H1 (cell line): Measurements from ENCODE around the gene VPS26B. TPM values are rescaled to one million over a fixed set of nuclear protein-coding genes. Genes with fewer than 3 reads are reported as not detected.

ENCODE experiments used
- CTCF ChIA-PET: fragments of 300-600 bp; sonication (Branson Sonifier 250); formaldehyde crosslinking; loops from one replicate; lab custom pipeline; 2021; ENCODE audit not compliant: partially characterized antibody; lab: Charles Lee
- POLR2A ChIA-PET: fragments of 300-600 bp; sonication (Branson Sonifier 250); formaldehyde crosslinking; loops from one replicate; lab custom pipeline; 2021; ENCODE audit warnings: inconsistent platforms; ENCODE audit not compliant: partially characterized antibody; lab: Charles Lee
- DNase-seq, 2 experiments: peaks; one replicate each; pipeline versions ENCODE4 v3.0.0 to v3.0.0-alpha.2; 2010 to 2022; ENCODE audit warnings: low spot score in 2 of 2, low read depth in 1 of 2, mixed read lengths in 1 of 2
- FAIRE-seq: peaks from 2 replicates; lab custom pipeline; 2011; peaks lifted over from hg19 to GRCh38; lab: Jason Lieb, UNC
- H2AFZ ChIP-seq: 2 replicates; pipeline ENCODE4 v1.8.1; 2012; ENCODE audit warnings: low read length, inconsistent platforms
- H2AK5ac ChIP-seq: 2 replicates; pipeline ENCODE4 v1.6.1; 2013; ENCODE audit warnings: low read depth, low read length
- H2BK120ac ChIP-seq: replicated peaks from 2 replicates; pipeline ENCODE3; 2013; ENCODE audit warnings: low read depth, low read length, inconsistent platforms
- H2BK12ac ChIP-seq: 2 replicates; pipeline ENCODE4 v1.6.1; 2013; ENCODE audit warnings: low read depth, low read length
- H2BK15ac ChIP-seq: 2 replicates; pipeline ENCODE4 v1.6.1; 2013; ENCODE audit warnings: low read length
- H2BK20ac ChIP-seq: 2 replicates; pipeline ENCODE4 v1.6.1; 2013; ENCODE audit warnings: low read length
- H2BK5ac ChIP-seq: 2 replicates; pipeline ENCODE4 v1.6.1; 2013; ENCODE audit warnings: low read depth, low read length
- H3K14ac ChIP-seq: 2 replicates; pipeline ENCODE4 v1.6.1; 2013; ENCODE audit warnings: inconsistent platforms; ENCODE audit not compliant: insufficient read length
- H3K18ac ChIP-seq: 2 replicates; pipeline ENCODE4 v1.6.1; 2013; ENCODE audit warnings: low read length; ENCODE audit errors: extremely low read depth
- H3K23ac ChIP-seq: 2 replicates; pipeline ENCODE4 v1.6.1; 2013; ENCODE audit warnings: inconsistent platforms; ENCODE audit not compliant: insufficient read length
- H3K23me2 ChIP-seq: 2 replicates; pipeline ENCODE4 v1.6.1; 2013; ENCODE audit warnings: low read depth, low read length
- H3K27ac ChIP-seq: 2 replicates; pipeline ENCODE4 v1.6.1; 2011; ENCODE audit warnings: low read depth, low read length, inconsistent platforms
- H3K27me3 ChIP-seq, 4 experiments: replicated peaks in 1 of 4; 1 replicate in 1 of 4; 2 replicates in 3 of 4; pipeline versions ENCODE4 v1.6.1 to v1.8.1; 2011 to 2013; ENCODE audit warnings: low read length in 3 of 4, mild to moderate bottlenecking in 3 of 4, inconsistent platforms in 2 of 4, mixed read lengths in 2 of 4, moderate library complexity in 1 of 4; ENCODE audit not compliant: control insufficient read depth in 3 of 4, insufficient read depth in 3 of 4; ENCODE audit errors: extremely low read depth in 1 of 4
- H3K36me3 ChIP-seq, 4 experiments: 2 replicates each; pipeline versions ENCODE4 v1.6.1 to v1.8.1; 2011 to 2013; ENCODE audit warnings: mild to moderate bottlenecking in 4 of 4, low read length in 3 of 4, moderate library complexity in 2 of 4, control low read depth in 1 of 4, inconsistent platforms in 1 of 4; ENCODE audit not compliant: insufficient read depth in 4 of 4, control insufficient read depth in 2 of 4
- H3K4ac ChIP-seq: replicated peaks from 2 replicates; pipeline ENCODE3; 2013; ENCODE audit warnings: low read length, low read depth, mixed read lengths, inconsistent platforms; ENCODE audit not compliant: insufficient read length
- H3K4me1 ChIP-seq, 4 experiments: replicated peaks in 1 of 4; 1 replicate in 1 of 4; 2 replicates in 3 of 4; pipeline versions ENCODE4 v1.6.1 to v1.8.1; 2011 to 2013; ENCODE audit warnings: low read length in 3 of 4, inconsistent platforms in 2 of 4, mixed read lengths in 1 of 4; ENCODE audit not compliant: insufficient read depth in 4 of 4, control insufficient read depth in 3 of 4
- H3K4me2 ChIP-seq, 2 experiments: 2 replicates each; pipeline versions ENCODE4 v1.6.1 to v1.8.1; 2011 to 2013; ENCODE audit warnings: low read depth in 2 of 2, low read length in 2 of 2, control low read depth in 1 of 2, inconsistent platforms in 1 of 2, mild to moderate bottlenecking in 1 of 2; ENCODE audit not compliant: insufficient read depth in 1 of 2
- H3K4me3 ChIP-seq, 4 experiments: fragments of 200-600, 300-600 bp in 1 of 4; sonication (generic), shearing (Covaris generic), sonication (Bioruptor Twin) in 1 of 4; 2 replicates each; pipeline versions ENCODE4 v1.5.1 to v1.8.1; 2011 to 2016; ENCODE audit warnings: low read length in 4 of 4, low read depth in 3 of 4, control low read depth in 2 of 4, inconsistent platforms in 2 of 4, mild to moderate bottlenecking in 2 of 4, mixed read lengths in 1 of 4, moderate library complexity in 1 of 4; ENCODE audit not compliant: insufficient read depth in 2 of 4; ENCODE audit errors: extremely low read depth in 1 of 4
- H3K56ac ChIP-seq: replicated peaks from 2 replicates; pipeline ENCODE3; 2013; ENCODE audit warnings: low read depth, mild to moderate bottlenecking, mixed read lengths, low read length, inconsistent platforms; ENCODE audit not compliant: insufficient read length
- H3K79me1 ChIP-seq: 2 replicates; pipeline ENCODE4 v1.6.1; 2013; ENCODE audit warnings: low read depth, low read length, control low read depth
- H3K79me2 ChIP-seq, 2 experiments: 2 replicates each; pipeline versions ENCODE4 v1.6.1 to v1.8.1; 2012 to 2013; ENCODE audit warnings: low read length in 2 of 2, mild to moderate bottlenecking in 2 of 2, inconsistent platforms in 1 of 2; ENCODE audit not compliant: insufficient read depth in 2 of 2, control insufficient read depth in 1 of 2
- H3K9ac ChIP-seq, 4 experiments: replicated peaks in 1 of 4; 1 replicate in 1 of 4; 2 replicates in 3 of 4; pipeline versions ENCODE4 v1.6.1 to v1.8.1; 2011 to 2013; ENCODE audit warnings: low read depth in 3 of 4, low read length in 3 of 4, control low read depth in 2 of 4, mild to moderate bottlenecking in 2 of 4, moderate library complexity in 2 of 4, inconsistent platforms in 1 of 4; ENCODE audit errors: extremely low read depth in 1 of 4
- H3K9me3 ChIP-seq, 2 experiments: 2 replicates each; pipeline versions ENCODE4 v1.6.1 to v1.8.1; 2012 to 2013; ENCODE audit warnings: mild to moderate bottlenecking in 2 of 2, moderate library complexity in 2 of 2, control low read depth in 1 of 2, inconsistent platforms in 1 of 2, low read depth in 1 of 2, low read length in 1 of 2, mixed read lengths in 1 of 2; ENCODE audit not compliant: insufficient read depth in 2 of 2
- H4K20me1 ChIP-seq, 2 experiments: replicated peaks in 1 of 2; 2 replicates each; pipeline versions ENCODE3 to v1.8.1; 2011 to 2013; ENCODE audit warnings: inconsistent platforms in 2 of 2, low read length in 2 of 2, mild to moderate bottlenecking in 1 of 2; ENCODE audit not compliant: insufficient read depth in 2 of 2, control insufficient read depth in 1 of 2
- H4K5ac ChIP-seq: 2 replicates; pipeline ENCODE4 v1.6.1; 2013; ENCODE audit warnings: low read length, low read depth, mixed read lengths, inconsistent platforms; ENCODE audit not compliant: insufficient read length
- H4K8ac ChIP-seq: 2 replicates; pipeline ENCODE4 v1.8.0; 2013; ENCODE audit warnings: mild to moderate bottlenecking, moderate library complexity, low read length, inconsistent platforms; ENCODE audit not compliant: insufficient read depth; ENCODE audit errors: extremely low read depth
- H4K91ac ChIP-seq: replicated peaks from 2 replicates; pipeline ENCODE3; 2013; ENCODE audit warnings: low read length, mixed read lengths, inconsistent platforms; ENCODE audit not compliant: insufficient read length
- ATF3 ChIP-seq: IDR thresholded peaks from 2 replicates; pipeline ENCODE4 v1.6.1; 2011; ENCODE audit warnings: low read depth, mild to moderate bottlenecking, low read length; ENCODE audit not compliant: insufficient read depth
- CBX5 ChIP-seq: fragments of 300-800, 300-1000 bp; sonication (generic); IDR thresholded peaks from 2 replicates; pipeline ENCODE4 v1.7.1; 2016; ENCODE audit warnings: antibody characterized with exemption, low read length, low read depth
- CREB1 ChIP-seq: IDR thresholded peaks from 2 replicates; pipeline ENCODE4 v1.6.1; 2012; ENCODE audit warnings: inconsistent platforms
- EGR1 ChIP-seq: IDR thresholded peaks from 2 replicates; pipeline ENCODE4 v1.6.1; 2011; ENCODE audit warnings: low read depth, low read length, borderline replicate concordance
- EP300 ChIP-seq, 2 experiments: IDR thresholded peaks; 1 replicate in 1 of 2; 2 replicates in 1 of 2; pipeline ENCODE4 v1.6.1; 2011 to 2012; ENCODE audit warnings: low read depth in 2 of 2, low read length in 2 of 2, mild to moderate bottlenecking in 2 of 2, borderline replicate concordance in 1 of 2, inconsistent platforms in 1 of 2, moderate library complexity in 1 of 2
- GTF2F1 ChIP-seq: IDR thresholded peaks from 2 replicates; pipeline ENCODE4 v1.6.1; 2012; ENCODE audit warnings: low read depth, low read length, improper control_type of control experiment, borderline replicate concordance
- HDAC6 ChIP-seq: IDR thresholded peaks from one replicate; pipeline ENCODE4 v1.7.1; 2012; ENCODE audit warnings: low read depth, mild to moderate bottlenecking, inconsistent platforms, low read length, moderate library complexity
- JUN ChIP-seq: IDR thresholded peaks from 2 replicates; pipeline ENCODE4 v1.6.1; 2011; ENCODE audit warnings: low read depth, mild to moderate bottlenecking, improper control_type of control experiment, low read length
- MAX ChIP-seq: IDR thresholded peaks from 2 replicates; pipeline ENCODE4 v1.6.1; 2012; ENCODE audit warnings: inconsistent platforms
- RFX5 ChIP-seq: IDR thresholded peaks from 2 replicates; pipeline ENCODE4 v1.6.1; 2011; ENCODE audit warnings: low read depth, low read length, improper control_type of control experiment, borderline replicate concordance
- SP2 ChIP-seq: IDR thresholded peaks from 2 replicates; pipeline ENCODE4 v1.6.1; 2012; ENCODE audit warnings: mild to moderate bottlenecking, low read length, inconsistent platforms
- TAF1 ChIP-seq: IDR thresholded peaks from 2 replicates; pipeline ENCODE4 v1.6.1; 2011; ENCODE audit warnings: mild to moderate bottlenecking, low read depth, low read length
- WGBS, 2 experiments: shearing (Covaris generic) in 1 of 2; methylation state at CpG; one replicate each; pipeline versions ENCODE4 v1.1.6 to v1.1.7; 2013 to 2015; ENCODE audit warnings: low lambda C conversion rate in 2 of 2, mixed read lengths in 2 of 2, inconsistent platforms in 1 of 2, low coverage in 1 of 2, missing lambda C conversion rate in 1 of 2; ENCODE audit not compliant: insufficient replicate concordance in 2 of 2, insufficient coverage in 1 of 2, insufficient read length in 1 of 2; ENCODE audit errors: extremely low coverage in 1 of 2, missing lambda C conversion rate in 1 of 2; 5-methylcytosine and 5-hydroxymethylcytosine counted together
- polyA plus RNA-seq, 7 experiments: library from polyadenylated mRNA; depleted of rRNA in 3 of 7; stranded (reverse) in 5 of 7; unstranded in 2 of 7; fragments of >200 nt in 5 of 7; fragments of 200-250 nt in 2 of 7; gene quantifications; 1 replicate in 5 of 7; 2 replicates in 1 of 7; 4 replicates in 1 of 7; pipeline versions ENCODE4 v1.2.1 to v1.2.3, GENCODE V29; 2011 to 2013; ENCODE audit warnings: missing spikeins in 2 of 7, mixed read lengths in 2 of 7
- total RNA-seq: library from RNA; stranded (reverse); fragmentation: NEBNext Ultra II Directional; extraction: Animal tissue kit (Norgen Biotek cat#: 25700); gene quantifications from 2 replicates; pipeline ENCODE4 v1.2.1, GENCODE V29; 2021

VPS26B gene
- total and polyA plus RNA-seq, 2 of the 8 experiments (the other 6 are each of a cell fraction or from before 2014, with no cell fraction given): 18.3 to 27.0 TPM

GRCh38 chr11:134229126-134229790 is 4.8 kb downstream of the VPS26B start:
- H3K56ac ChIP-seq: no peak overlapping the region
- no peak overlapping the region for H2BK12ac ChIP-seq
- peaks cover 0 to 6% (median 0%) of the 10 kb centered on the region in 4 experiments; a peak in 1 of 7 replicates for H3K27me3 ChIP-seq
- no peak overlapping the region for H2AFZ ChIP-seq
- H4K5ac ChIP-seq: no peak overlapping the region
- no peak overlapping the region for H3K4ac ChIP-seq
- no peak overlapping the region for H2BK5ac ChIP-seq
- FAIRE-seq (no peak), DNase-seq (no peak)
- no peaks in the 10 kb centered on the region for H3K36me3 ChIP-seq
- H4K20me1 ChIP-seq: peaks cover 0 to 8% of the 10 kb centered on the region in 2 experiments
- no peak overlapping the region for H2BK20ac ChIP-seq
- CTCF ChIA-PET: interaction anchor here (0.6 to 1.4 kb wide), 4 partner anchors 9 to 22 kb away, joined by 3 to 9 read pairs (median 3); no protein-coding TSS in a partner anchor
- H3K18ac ChIP-seq: no peak overlapping the region
- no peaks in the 10 kb centered on the region; the same call in none of the 2 replicates for H3K79me1 ChIP-seq
- H3K4me1 ChIP-seq: peaks cover 0 to 5% (median 2%) of the 10 kb centered on the region in 4 experiments; a peak in 5 of 7 replicates
- no peak overlapping the region for H2AK5ac ChIP-seq
- H2BK15ac ChIP-seq: no peak overlapping the region
- no peaks in the 10 kb centered on the region for H3K9me3 ChIP-seq
- no peak overlapping the region for H4K8ac ChIP-seq
- peaks cover 12% of the 10 kb centered on the region for H3K23me2 ChIP-seq
- H4K91ac ChIP-seq: no peak overlapping the region
- no peak overlapping the region for H2BK120ac ChIP-seq
- no peak overlapping the region for H3K4me2 ChIP-seq
- H3K14ac ChIP-seq: no peak overlapping the region
- no peak overlapping the region for H3K23ac ChIP-seq
- POLR2A ChIA-PET: interaction anchor here (0.8 kb wide), 1 partner anchor 45 kb away, joined by 3 read pairs; no protein-coding TSS in a partner anchor
- no peak overlapping the region for H3K4me3 ChIP-seq
- H3K9ac ChIP-seq: no peak overlapping the region
- no peak overlapping the region for H3K27ac ChIP-seq
- WGBS, 2 experiments: 80% methylated on average over 6 of the region's 6 CpGs; no CpG with 5 or more reads in 1 of the 2 experiments
- peaks cover 0 to 9% of the 10 kb centered on the region in 2 experiments; a peak in 1 of 4 replicates for H3K79me2 ChIP-seq
- no peak for TF ChIP-seq ATF3
- no peak for TF ChIP-seq EP300 (IDR thresholded peaks at IDR 0.05; ENCODE audit: borderline replicate concordance in 1 of 2, low read depth in 2 of 2, low read length in 2 of 2)
- no peak for TF ChIP-seq JUN
- TF ChIP-seq CBX5: no peak
- TF ChIP-seq HDAC6: no peak
- no peak for TF ChIP-seq TAF1
- TF ChIP-seq SP2: no peak
- TF ChIP-seq CREB1: no peak
- no peak for TF ChIP-seq RFX5
- TF ChIP-seq MAX: no peak
- TF ChIP-seq GTF2F1: no peak
- no peak for TF ChIP-seq EGR1
